ENCODE data around the gene ZC3H7B. TPM values are rescaled to one million over a fixed set of nuclear protein-coding genes. Genes with fewer than 3 reads are reported as not detected.

The ZC3H7B gene
- total RNA-seq, 1 experiment from 2014 or later: 42.0 TPM

DNA sequence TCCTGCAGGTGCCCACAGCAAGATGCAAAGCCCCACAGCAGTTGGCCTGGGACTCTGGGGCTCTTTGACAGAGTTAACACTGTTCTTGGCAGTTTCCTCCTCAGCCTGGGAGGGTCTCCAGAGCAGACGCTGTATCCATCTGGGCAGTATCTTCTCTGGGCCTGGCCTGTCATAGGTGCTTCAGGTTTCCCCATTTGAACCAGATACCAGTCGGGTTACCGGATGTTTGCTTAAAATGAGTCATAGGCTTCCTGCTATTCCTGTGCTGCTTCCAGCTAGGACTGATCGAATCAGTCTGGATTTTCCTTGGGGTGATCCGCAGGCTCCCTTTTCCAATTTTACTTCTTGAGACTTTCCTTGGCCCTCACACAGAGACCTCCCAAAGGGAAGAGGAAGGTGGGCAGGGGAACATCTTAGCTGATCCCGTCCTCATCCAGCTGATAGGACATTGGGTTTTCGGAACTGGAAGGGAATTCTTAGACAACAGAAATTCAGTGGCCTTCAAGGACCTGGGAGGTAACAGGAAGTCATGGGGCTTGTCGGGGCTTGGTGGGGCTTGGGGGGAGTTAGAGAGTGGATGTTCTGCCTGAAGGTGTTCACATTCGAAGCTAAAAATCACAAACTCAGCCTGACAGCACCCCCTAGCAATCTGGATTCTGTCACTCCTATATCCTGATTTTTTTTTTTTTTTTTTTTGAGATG, 12.9 kb upstream of the ZC3H7B start:
- ChIA-PET CTCF (interaction anchor here (0.7 kb wide), 1 partner anchor 13 kb away, joined by 3 read pairs; the partner anchor contains the start of gene ZC3H7B), RAD21 (ENCODE audit: low non-redundant PET in 1 of 2, low total read pairs in 2 of 2, uncharacterized antibody in 2 of 2, unreplicated experiment in 2 of 2) (interaction anchor here (0.7 to 1.2 kb wide), 2 partner anchors 93 to 366 kb away, joined by 5 read pairs; no protein-coding TSS in a partner anchor), POLR2A (interaction anchor here (1.2 to 1.6 kb wide), 2 partner anchors 13 to 17 kb away, joined by 3 read pairs; partner anchors contain the start of gene ZC3H7B)
- Histone ChIP-seq H3K36me3 (ENCODE audit: control insufficient read depth in 1 of 2, insufficient read depth in 2 of 2, low read length in 2 of 2) (peaks cover 4 to 13% of the 10 kb centered on the region in 2 experiments; a peak in 2 of 4 replicates), H3K4me3 (replicated peaks in 1 of 2; ENCODE audit: low read depth in 1 of 2, low read length in 2 of 2) (peak overlapping the region; percentile 49 to 59), H3K9ac (ENCODE audit: low read length) (peak overlapping the region; percentile 69), H3K4me1 (ENCODE audit: control insufficient read depth in 1 of 2, insufficient read depth in 2 of 2, low read length in 2 of 2) (peaks cover 49 to 72% of the 10 kb centered on the region in 2 experiments), H3K9me2 (ENCODE audit: insufficient read depth) (no peaks in the 10 kb centered on the region), H4K20me1 (ENCODE audit: insufficient read depth) (no peaks in the 10 kb centered on the region), H3K4me2 (ENCODE audit: low read length) (peak overlapping the region; percentile 87), H3K27me3 (ENCODE audit: insufficient read depth, low read length) (no peaks in the 10 kb centered on the region), H2AFZ (ENCODE audit: low read depth, low read length, poor library complexity, severe bottlenecking) (no peak overlapping the region), H3K27ac (ENCODE audit: low read depth, low read length) (peak overlapping the region; percentile 96), H3K9me3 (ENCODE audit: control insufficient read depth in 1 of 2, insufficient read depth in 1 of 2, low read depth in 1 of 2, low read length in 2 of 2) (no peaks in the 10 kb centered on the region), H3K79me2 (ENCODE audit: insufficient read depth, low read length) (peaks cover 24% of the 10 kb centered on the region)
- intact Hi-C loops (cut with micrococcal nuclease): no loop called here
- DNase-seq (ENCODE audit: low read depth, low spot score) (peak; percentile 74), ATAC-seq (peak; percentile 48)
- TF ChIP-seq SIN3A (IDR thresholded peaks at IDR 0.05; ENCODE audit: low read depth) (peak; percentile 76; the same call in 1 of the 2 replicates), ZFX (IDR thresholded peaks at IDR 0.05) (peak; percentile 26; the same call in 1 of the 2 replicates), ZNF274 (IDR thresholded peaks at IDR 0.05; ENCODE audit: low read depth, low read length) (no peak), CBX3 (IDR thresholded peaks at IDR 0.05; ENCODE audit: low read depth) (0 out of 2 replicates have a peak, but pooled peaks have one; percentile 12), POLR2AphosphoS5 (IDR thresholded peaks at IDR 0.05; ENCODE audit: low read depth, low read length) (peak; percentile 81), EGR1 (IDR thresholded peaks at IDR 0.05; ENCODE audit: low read depth) (no peak), EZH2phosphoT487 (IDR thresholded peaks at IDR 0.05; ENCODE audit: borderline replicate concordance) (no peak), RAD21 (IDR thresholded peaks at IDR 0.05; ENCODE audit: low read depth) (0 out of 2 replicates have a peak, but pooled peaks have one; percentile 21), FOSL1 (IDR thresholded peaks at IDR 0.05; ENCODE audit: low read depth) (peak; percentile 92), YY1 (IDR thresholded peaks at IDR 0.05; ENCODE audit: extremely low read depth, insufficient replicate concordance, low read depth, low read length) (no peak), POLR2A (IDR thresholded peaks at IDR 0.05; ENCODE audit: borderline replicate concordance, extremely low read depth, insufficient read depth, insufficient read length) (peak; percentile 82), SP1 (IDR thresholded peaks at IDR 0.05; ENCODE audit: low read depth) (peak; percentile 83), JUND (IDR thresholded peaks at IDR 0.05) (peak; percentile 95), SRF (IDR thresholded peaks at IDR 0.05; ENCODE audit: low read depth) (peak; percentile 35; the same call in 1 of the 2 replicates), CEBPB (IDR thresholded peaks at IDR 0.05; ENCODE audit: low read depth) (no peak), TCF7L2 (IDR thresholded peaks at IDR 0.05; ENCODE audit: borderline replicate concordance, extremely low read depth, insufficient read depth, insufficient read length) (no peak), EZH2 (IDR thresholded peaks at IDR 0.05) (no peak)
- TF ChIP-seq, protein P1, sequence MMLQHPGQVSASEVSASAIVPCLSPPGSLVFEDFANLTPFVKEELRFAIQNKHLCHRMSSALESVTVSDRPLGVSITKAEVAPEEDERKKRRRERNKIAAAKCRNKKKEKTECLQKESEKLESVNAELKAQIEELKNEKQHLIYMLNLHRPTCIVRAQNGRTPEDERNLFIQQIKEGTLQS (IDR thresholded peaks at IDR 0.05): no peak
- TF ChIP-seq, protein P2, sequence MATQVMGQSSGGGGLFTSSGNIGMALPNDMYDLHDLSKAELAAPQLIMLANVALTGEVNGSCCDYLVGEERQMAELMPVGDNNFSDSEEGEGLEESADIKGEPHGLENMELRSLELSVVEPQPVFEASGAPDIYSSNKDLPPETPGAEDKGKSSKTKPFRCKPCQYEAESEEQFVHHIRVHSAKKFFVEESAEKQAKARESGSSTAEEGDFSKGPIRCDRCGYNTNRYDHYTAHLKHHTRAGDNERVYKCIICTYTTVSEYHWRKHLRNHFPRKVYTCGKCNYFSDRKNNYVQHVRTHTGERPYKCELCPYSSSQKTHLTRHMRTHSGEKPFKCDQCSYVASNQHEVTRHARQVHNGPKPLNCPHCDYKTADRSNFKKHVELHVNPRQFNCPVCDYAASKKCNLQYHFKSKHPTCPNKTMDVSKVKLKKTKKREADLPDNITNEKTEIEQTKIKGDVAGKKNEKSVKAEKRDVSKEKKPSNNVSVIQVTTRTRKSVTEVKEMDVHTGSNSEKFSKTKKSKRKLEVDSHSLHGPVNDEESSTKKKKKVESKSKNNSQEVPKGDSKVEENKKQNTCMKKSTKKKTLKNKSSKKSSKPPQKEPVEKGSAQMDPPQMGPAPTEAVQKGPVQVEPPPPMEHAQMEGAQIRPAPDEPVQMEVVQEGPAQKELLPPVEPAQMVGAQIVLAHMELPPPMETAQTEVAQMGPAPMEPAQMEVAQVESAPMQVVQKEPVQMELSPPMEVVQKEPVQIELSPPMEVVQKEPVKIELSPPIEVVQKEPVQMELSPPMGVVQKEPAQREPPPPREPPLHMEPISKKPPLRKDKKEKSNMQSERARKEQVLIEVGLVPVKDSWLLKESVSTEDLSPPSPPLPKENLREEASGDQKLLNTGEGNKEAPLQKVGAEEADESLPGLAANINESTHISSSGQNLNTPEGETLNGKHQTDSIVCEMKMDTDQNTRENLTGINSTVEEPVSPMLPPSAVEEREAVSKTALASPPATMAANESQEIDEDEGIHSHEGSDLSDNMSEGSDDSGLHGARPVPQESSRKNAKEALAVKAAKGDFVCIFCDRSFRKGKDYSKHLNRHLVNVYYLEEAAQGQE (IDR thresholded peaks at IDR 0.05; ENCODE audit: low read depth): no peak
- TF ChIP-seq, protein P3, sequence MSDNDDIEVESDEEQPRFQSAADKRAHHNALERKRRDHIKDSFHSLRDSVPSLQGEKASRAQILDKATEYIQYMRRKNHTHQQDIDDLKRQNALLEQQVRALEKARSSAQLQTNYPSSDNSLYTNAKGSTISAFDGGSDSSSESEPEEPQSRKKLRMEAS (IDR thresholded peaks at IDR 0.05): peak; percentile 13; the same call in 1 of the 2 replicates
- TF ChIP-seq, protein P4, sequence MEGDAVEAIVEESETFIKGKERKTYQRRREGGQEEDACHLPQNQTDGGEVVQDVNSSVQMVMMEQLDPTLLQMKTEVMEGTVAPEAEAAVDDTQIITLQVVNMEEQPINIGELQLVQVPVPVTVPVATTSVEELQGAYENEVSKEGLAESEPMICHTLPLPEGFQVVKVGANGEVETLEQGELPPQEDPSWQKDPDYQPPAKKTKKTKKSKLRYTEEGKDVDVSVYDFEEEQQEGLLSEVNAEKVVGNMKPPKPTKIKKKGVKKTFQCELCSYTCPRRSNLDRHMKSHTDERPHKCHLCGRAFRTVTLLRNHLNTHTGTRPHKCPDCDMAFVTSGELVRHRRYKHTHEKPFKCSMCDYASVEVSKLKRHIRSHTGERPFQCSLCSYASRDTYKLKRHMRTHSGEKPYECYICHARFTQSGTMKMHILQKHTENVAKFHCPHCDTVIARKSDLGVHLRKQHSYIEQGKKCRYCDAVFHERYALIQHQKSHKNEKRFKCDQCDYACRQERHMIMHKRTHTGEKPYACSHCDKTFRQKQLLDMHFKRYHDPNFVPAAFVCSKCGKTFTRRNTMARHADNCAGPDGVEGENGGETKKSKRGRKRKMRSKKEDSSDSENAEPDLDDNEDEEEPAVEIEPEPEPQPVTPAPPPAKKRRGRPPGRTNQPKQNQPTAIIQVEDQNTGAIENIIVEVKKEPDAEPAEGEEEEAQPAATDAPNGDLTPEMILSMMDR (IDR thresholded peaks at IDR 0.05 in 2 of 3, conservative IDR thresholded peaks at IDR 0.05 in 1 of 3; ENCODE audit: borderline replicate concordance in 1 of 3, insufficient read depth in 1 of 3, low read depth in 2 of 3, low read length in 2 of 3): no peak
- BruUV-seq (replicated peaks): TSS peak; percentile 84

Data from HCT116 (cell line).